ENCODE measurements around the gene MT3. TPM values are rescaled to one million over a fixed set of nuclear protein-coding genes. Genes with fewer than 3 reads are reported as not detected.

Gene MT3
- total RNA-seq, 1 donor from 2014 or later, result not detected

- Mint-ChIP-seq H3K36me3 (no peaks in the 10 kb centered on the region), H3K27me3 (ENCODE audit: insufficient read depth, low read depth) (peaks cover 2% of the 10 kb centered on the region), H3K4me1 (no peaks in the 10 kb centered on the region), H3K4me3 (no peak overlapping the region), H3K9me3 (no peaks in the 10 kb centered on the region), H3K27ac (peak overlapping the region; percentile 21)
- no peaks in the 10 kb centered on the region for H3K9me3 ChIP-seq (ENCODE audit: low read depth)
- DNase-seq (ENCODE audit: low spot score), result no peak
- H3K79me2 ChIP-seq (ENCODE audit: low read depth), result no peaks in the 10 kb centered on the region
- H4K20me1 ChIP-seq (ENCODE audit: low read depth), result no peaks in the 10 kb centered on the region
- H3F3A ChIP-seq (ENCODE audit: low read depth), result no peaks in the 10 kb centered on the region
- no peak overlapping the region for H3K4me3 ChIP-seq
- H3K27ac ChIP-seq, result no peak overlapping the region
- no peaks in the 10 kb centered on the region for H3K27me3 ChIP-seq
- H3K4me2 ChIP-seq, result no peak overlapping the region
- no peaks in the 10 kb centered on the region for H3K4me1 ChIP-seq
- H3K9ac ChIP-seq, result no peak overlapping the region
- TF ChIP-seq EZH2phosphoT487 (IDR thresholded peaks at IDR 0.05) (no peak), CTCF (IDR thresholded peaks at IDR 0.05) (no peak), EZH2 (IDR thresholded peaks at IDR 0.05) (no peak)
- no peaks in the 10 kb centered on the region for H3K36me3 ChIP-seq
- H2AFZ ChIP-seq (replicated peaks), result no peak overlapping the region
Measured at GRCh38 chr16:56561126-56561525, 28.2 kb upstream of the MT3 start.

- H3K36me3 Mint-ChIP-seq, result no peaks in the 10 kb centered on the region
- H3K27me3 Mint-ChIP-seq (ENCODE audit: insufficient read depth, low read depth), result peaks cover 4% of the 10 kb centered on the region
- H3K27me3 ChIP-seq, result peaks cover 2% of the 10 kb centered on the region
- H2AFZ ChIP-seq (replicated peaks), result no peak within 1 kb of the TSS
- no peak for TF ChIP-seq EZH2phosphoT487 (IDR thresholded peaks at IDR 0.05)
- no peak for TF ChIP-seq CTCF (IDR thresholded peaks at IDR 0.05)
- TF ChIP-seq EZH2 (IDR thresholded peaks at IDR 0.05), result no peak
- DNase-seq (ENCODE audit: low spot score), result no peak
- no peaks in the 10 kb centered on the region for H3K4me1 Mint-ChIP-seq
- H4K20me1 ChIP-seq (ENCODE audit: low read depth), result no peaks in the 10 kb centered on the region
- no peak within 1 kb of the TSS for H3K9ac ChIP-seq
- no peak within 1 kb of the TSS for H3K4me3 Mint-ChIP-seq
- H3K79me2 ChIP-seq (ENCODE audit: low read depth), result no peaks in the 10 kb centered on the region
- H3K27ac Mint-ChIP-seq, result peak within 1 kb of the TSS; percentile 82
- H3K36me3 ChIP-seq, result no peaks in the 10 kb centered on the region
- no peaks in the 10 kb centered on the region for H3K9me3 Mint-ChIP-seq
- no peaks in the 10 kb centered on the region for H3K9me3 ChIP-seq (ENCODE audit: low read depth)
- no peaks in the 10 kb centered on the region for H3F3A ChIP-seq (ENCODE audit: low read depth)
- no peak within 1 kb of the TSS for H3K4me2 ChIP-seq
- no peak within 1 kb of the TSS for H3K27ac ChIP-seq
- no peaks in the 10 kb centered on the region for H3K4me1 ChIP-seq
- no peak within 1 kb of the TSS for H3K4me3 ChIP-seq
Measured at GRCh38 chr16:56564793-56565477, 24.4 kb upstream of the MT3 start, which contains the start of gene MT4. TSS of gene MT4 (plus strand) at chr16:56565073. CDS start at chr16:56565129, 56 bp downstream.

GRCh38 chr16:56569971-56570370 is 19.4 kb upstream of the MT3 start:
- Histone ChIP-seq H3K4me2 (no peak overlapping the region), H3F3A (ENCODE audit: low read depth) (no peaks in the 10 kb centered on the region), H3K9me3 (ENCODE audit: low read depth) (no peaks in the 10 kb centered on the region), H3K9ac (no peak overlapping the region), H3K36me3 (no peaks in the 10 kb centered on the region), H4K20me1 (ENCODE audit: low read depth) (no peaks in the 10 kb centered on the region), H3K4me1 (no peaks in the 10 kb centered on the region), H3K27ac (no peak overlapping the region), H3K79me2 (ENCODE audit: low read depth) (no peaks in the 10 kb centered on the region), H2AFZ (replicated peaks) (no peak overlapping the region), H3K4me3 (no peak overlapping the region), H3K27me3 (peaks cover 2% of the 10 kb centered on the region)
- DNase-seq (ENCODE audit: low spot score), result no peak
- Mint-ChIP-seq H3K36me3 (no peaks in the 10 kb centered on the region), H3K4me3 (no peak overlapping the region), H3K27ac (no peak overlapping the region), H3K27me3 (ENCODE audit: insufficient read depth, low read depth) (peaks cover 2% of the 10 kb centered on the region), H3K4me1 (no peaks in the 10 kb centered on the region), H3K9me3 (peaks cover 3% of the 10 kb centered on the region)
- TF ChIP-seq CTCF (IDR thresholded peaks at IDR 0.05) (no peak), EZH2phosphoT487 (IDR thresholded peaks at IDR 0.05) (no peak), EZH2 (IDR thresholded peaks at IDR 0.05) (no peak)

Measured in neural progenitor cell (in vitro differentiated cells).